ENCODE data around the gene MBL2. TPM values are rescaled to one million over a fixed set of nuclear protein-coding genes. Genes with fewer than 3 reads are reported as not detected.
A peak's percentile ranks its signal among the peaks of the same experiment; 100 is the strongest.

MBL2 gene
- total RNA-seq, 2 donors from 2014 or later = not detected

- Mint-ChIP-seq H3K4me3 (no peak overlapping the region), H3K27me3 (no peaks in the 10 kb centered on the region), H3K9me3 (peaks cover 4% of the 10 kb centered on the region), H3K36me3 (no peaks in the 10 kb centered on the region), H3K27ac (no peak overlapping the region), H3K4me1 (ENCODE audit: low read depth in 2 of 2) (no peaks in the 10 kb centered on the region)
- ATAC-seq (no peak), DNase-seq (ENCODE audit: low spot score) (no peak)
Observed at GRCh38 chr10:52741851-52742250, 30.7 kb downstream of the MBL2 start.

- Mint-ChIP-seq H3K4me1 (ENCODE audit: low read depth in 2 of 2) (no peaks in the 10 kb centered on the region), H3K27ac (no peak overlapping the region), H3K36me3 (no peaks in the 10 kb centered on the region), H3K4me3 (no peak overlapping the region), H3K27me3 (no peaks in the 10 kb centered on the region), H3K9me3 (peaks cover 5% of the 10 kb centered on the region)
- peak in 1 of 2 donors; percentile 48 for ATAC-seq
- DNase-seq (ENCODE audit: low spot score) = no peak
Observed at GRCh38 chr10:52740913-52741675, 31.5 kb downstream of the MBL2 start.

- Mint-ChIP-seq H3K4me1 (ENCODE audit: low read depth in 2 of 2) (no peaks in the 10 kb centered on the region), H3K4me3 (no peak overlapping the region), H3K27ac (no peak overlapping the region), H3K9me3 (peaks cover 5% of the 10 kb centered on the region), H3K27me3 (no peaks in the 10 kb centered on the region), H3K36me3 (no peaks in the 10 kb centered on the region)
- DNase-seq (ENCODE audit: low spot score) (no peak), ATAC-seq (no peak)
Observed at GRCh38 chr10:52740155-52740549, 32.4 kb downstream of the MBL2 start.

DNA sequence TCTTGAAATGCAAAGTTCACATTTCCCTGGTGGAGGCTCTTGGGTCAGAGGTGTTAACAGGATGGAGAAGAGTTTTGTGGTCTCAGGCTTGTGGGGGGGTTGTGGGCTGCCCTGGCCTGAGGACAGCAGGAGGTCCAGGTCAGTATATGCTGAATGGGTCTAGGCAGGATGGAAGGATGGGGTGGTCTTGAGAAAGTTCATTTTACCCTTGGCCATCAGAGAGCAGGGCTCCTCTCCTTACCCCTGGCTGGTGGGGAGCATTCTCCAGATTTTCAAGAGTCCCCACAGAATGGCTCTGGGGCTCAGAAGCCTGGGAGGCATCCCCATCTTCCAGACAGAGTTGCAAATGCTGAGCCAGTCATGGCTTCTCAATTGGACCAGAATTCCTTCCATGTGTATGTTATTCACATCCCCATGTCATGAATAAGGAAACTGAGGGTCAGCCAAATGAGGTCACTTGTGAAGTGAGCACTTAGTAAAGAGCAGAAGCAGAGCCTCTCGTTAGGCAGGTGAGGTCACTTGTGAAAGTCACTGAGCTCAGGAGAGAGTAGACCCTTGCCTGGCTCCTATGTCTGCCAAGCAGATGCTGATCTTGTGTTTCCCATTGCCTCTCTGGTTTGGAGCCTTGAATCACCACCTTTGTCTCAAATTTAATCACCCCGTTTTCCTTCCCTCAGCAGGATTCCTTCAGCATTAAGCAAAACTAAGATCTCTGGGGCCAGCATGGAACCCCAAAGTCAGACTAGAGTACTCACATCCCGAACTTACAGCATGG, 33.0 kb downstream of the MBL2 start:
- peaks cover 0 to 2% of the 10 kb centered on the region in 2 donors for H3K27me3 Mint-ChIP-seq
- DNase-seq (ENCODE audit: low spot score) (no peak), ATAC-seq (no peak)
- H3K4me1 Mint-ChIP-seq (ENCODE audit: low read depth in 2 of 2) = no peaks in the 10 kb centered on the region
- H3K27ac Mint-ChIP-seq = no peak overlapping the region
- peaks cover 8% of the 10 kb centered on the region for H3K9me3 Mint-ChIP-seq
- H3K36me3 Mint-ChIP-seq = no peaks in the 10 kb centered on the region
- H3K4me3 Mint-ChIP-seq = no peak overlapping the region

GRCh38 chr10:52738951-52739350, 33.6 kb downstream of the MBL2 start:
- H3K27ac Mint-ChIP-seq = no peak overlapping the region
- peaks cover 0 to 2% of the 10 kb centered on the region in 2 donors for H3K27me3 Mint-ChIP-seq
- no peak for ATAC-seq
- H3K4me1 Mint-ChIP-seq (ENCODE audit: low read depth in 2 of 2) = no peaks in the 10 kb centered on the region
- no peak for DNase-seq (ENCODE audit: low spot score)
- H3K36me3 Mint-ChIP-seq = no peaks in the 10 kb centered on the region
- H3K4me3 Mint-ChIP-seq = no peak overlapping the region
- peaks cover 8% of the 10 kb centered on the region for H3K9me3 Mint-ChIP-seq

DNA sequence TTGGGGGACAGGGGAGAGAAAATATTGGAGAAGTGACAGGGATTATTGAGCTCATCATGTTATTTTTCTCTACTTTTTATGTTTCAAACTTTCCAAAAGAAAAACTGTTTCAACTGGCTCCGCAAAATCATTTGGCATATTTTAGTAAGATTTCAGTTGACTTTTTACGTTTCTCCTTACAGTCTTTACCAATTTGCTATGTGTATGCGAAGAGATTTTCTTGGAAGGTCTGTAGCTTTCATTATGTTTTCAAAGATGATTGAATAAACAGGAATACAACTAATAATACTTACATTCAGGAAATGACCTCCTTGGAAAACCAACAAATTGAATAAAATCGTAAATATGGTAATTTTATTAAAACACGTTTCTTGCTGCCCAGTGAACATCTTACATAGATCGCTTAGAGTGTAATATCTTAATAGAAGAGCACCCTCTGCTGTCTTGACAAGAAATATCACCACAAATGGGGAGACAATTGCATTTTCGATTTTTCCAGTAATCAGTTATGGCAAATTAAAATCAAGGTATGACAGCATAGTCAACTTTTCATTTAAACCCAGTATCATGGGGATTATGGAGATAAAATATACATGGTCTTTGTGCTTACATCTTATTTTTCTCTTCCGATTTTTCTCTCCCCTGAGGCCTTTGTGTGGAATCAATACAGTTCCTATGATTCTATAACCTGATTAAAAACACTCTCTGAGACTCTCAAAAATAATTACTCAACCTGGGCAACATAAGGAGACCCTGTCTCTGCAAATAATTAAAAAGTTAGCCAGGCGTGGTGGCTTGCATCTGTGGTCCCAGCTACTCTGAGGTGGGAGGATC, 43.1 kb downstream of the MBL2 start:
- no peaks in the 10 kb centered on the region for H3K27me3 Mint-ChIP-seq
- no peaks in the 10 kb centered on the region for H3K36me3 Mint-ChIP-seq
- no peaks in the 10 kb centered on the region for H3K4me1 Mint-ChIP-seq (ENCODE audit: low read depth in 2 of 2)
- no peak overlapping the region for H3K27ac Mint-ChIP-seq
- ATAC-seq = no peak
- peaks cover 3% of the 10 kb centered on the region for H3K9me3 Mint-ChIP-seq
- DNase-seq (ENCODE audit: low spot score) = no peak
- no peak overlapping the region for H3K4me3 Mint-ChIP-seq

- H3K4me3 Mint-ChIP-seq = no peak overlapping the region
- no peaks in the 10 kb centered on the region for H3K36me3 Mint-ChIP-seq
Observed at GRCh38 chr10:52720018-52720417, 52.6 kb downstream of the MBL2 start.

More at GRCh38 chr10:52720018-52720417, 52.6 kb downstream of the MBL2 start:
- Mint-ChIP-seq H3K27me3 (no peaks in the 10 kb centered on the region), H3K27ac (no peak overlapping the region), H3K9me3 (peaks cover 5% of the 10 kb centered on the region), H3K4me1 (ENCODE audit: low read depth in 2 of 2) (no peaks in the 10 kb centered on the region)
- ATAC-seq = no peak
- no peak for DNase-seq (ENCODE audit: low spot score)
